ENCODE results near the gene TTC13. TPM values are rescaled to one million over a fixed set of nuclear protein-coding genes. Genes with fewer than 3 reads are reported as not detected.

The TTC13 gene
- total RNA-seq, 1 donor from 2014 or later: 23.8 TPM

GRCh38 chr1:230901671-230902070 lies 77.0 kb downstream of the TTC13 start:
- Mint-ChIP-seq H3K4me1 (peaks cover 4% of the 10 kb centered on the region), H3K27me3 (no peaks in the 10 kb centered on the region), H3K9me3 (no peaks in the 10 kb centered on the region), H3K36me3 (ENCODE audit: low read depth) (peaks cover 11% of the 10 kb centered on the region), H3K27ac (no peak overlapping the region), H3K4me3 (no peak overlapping the region)
- no peak for DNase-seq
- intact Hi-C loops (cut with micrococcal nuclease): no loop called here

DNA sequence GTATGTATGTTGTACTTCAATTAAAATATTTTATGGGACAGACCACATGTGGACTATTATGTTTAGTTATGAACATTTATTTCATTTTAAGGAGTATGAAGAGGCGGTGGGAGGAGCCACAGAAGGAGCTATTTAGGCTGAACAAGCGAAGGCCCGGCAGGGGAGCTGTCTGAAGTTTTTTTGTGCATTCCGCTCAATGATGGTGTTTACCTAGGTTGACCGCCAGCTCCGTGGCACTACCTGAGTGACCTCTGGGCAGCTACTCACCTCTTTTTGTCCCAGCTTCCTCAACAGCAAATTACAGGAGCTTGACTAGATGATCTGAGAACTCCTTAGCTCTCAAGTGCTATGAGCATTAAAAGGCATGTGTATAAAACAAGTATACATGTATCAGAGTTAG lies 77.7 kb downstream of the TTC13 start:
- Mint-ChIP-seq H3K27ac (no peak overlapping the region), H3K4me3 (no peak overlapping the region), H3K36me3 (ENCODE audit: low read depth) (peaks cover 11% of the 10 kb centered on the region), H3K9me3 (no peaks in the 10 kb centered on the region), H3K4me1 (peaks cover 4% of the 10 kb centered on the region), H3K27me3 (no peaks in the 10 kb centered on the region)
- intact Hi-C loops (cut with micrococcal nuclease): no loop called here
- no peak for DNase-seq

DNA sequence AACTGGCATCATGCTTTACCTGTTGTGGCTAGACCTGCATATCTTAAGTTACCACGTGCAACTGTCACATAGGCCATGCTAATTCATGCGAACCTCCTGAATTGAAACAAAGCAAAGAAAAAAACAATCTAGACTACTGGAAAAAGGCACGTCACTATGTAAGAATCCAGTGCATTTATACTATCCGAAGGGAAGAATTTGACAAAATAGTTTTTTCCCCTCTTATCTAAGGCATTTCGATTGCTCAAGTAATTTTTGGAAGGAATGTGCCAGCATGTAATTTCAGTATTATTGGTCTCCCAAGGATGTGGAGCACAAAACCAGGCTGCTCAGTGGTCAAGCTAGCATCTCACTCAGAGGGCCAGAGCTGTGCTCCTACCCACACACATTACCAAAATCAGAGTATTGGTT lies 78.8 kb downstream of the TTC13 start:
- Mint-ChIP-seq H3K27ac (no peak overlapping the region), H3K4me3 (no peak overlapping the region), H3K4me1 (no peaks in the 10 kb centered on the region), H3K27me3 (no peaks in the 10 kb centered on the region), H3K36me3 (ENCODE audit: low read depth) (peaks cover 7% of the 10 kb centered on the region), H3K9me3 (no peaks in the 10 kb centered on the region)
- intact Hi-C loops (cut with micrococcal nuclease): no loop called here
- no peak for DNase-seq

DNA sequence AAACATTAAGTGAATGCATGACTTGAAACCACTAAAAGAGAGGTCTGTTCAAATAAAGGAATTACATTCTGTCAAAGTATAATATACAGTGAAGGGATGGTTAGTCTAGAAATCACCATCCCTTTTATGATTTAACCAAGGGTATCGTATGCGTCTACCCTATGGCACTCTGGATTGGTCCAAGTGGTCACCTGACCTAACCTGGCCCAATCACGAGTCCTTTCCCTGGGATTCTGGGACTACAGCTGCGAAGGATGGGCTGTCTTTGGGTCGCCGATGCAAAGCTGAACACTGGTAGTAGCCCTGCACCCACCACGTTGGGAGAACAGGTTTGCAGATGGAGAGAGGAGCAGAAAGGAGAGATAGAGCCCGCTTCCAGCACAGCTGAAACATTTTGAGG lies 79.9 kb downstream of the TTC13 start:
- no peaks in the 10 kb centered on the region for H3K9me3 Mint-ChIP-seq
- H3K36me3 Mint-ChIP-seq (ENCODE audit: low read depth): peaks cover 3% of the 10 kb centered on the region
- intact Hi-C loops (cut with micrococcal nuclease): no loop called here
- H3K4me3 Mint-ChIP-seq: no peak overlapping the region
- no peaks in the 10 kb centered on the region for H3K4me1 Mint-ChIP-seq
- H3K27ac Mint-ChIP-seq: no peak overlapping the region
- no peaks in the 10 kb centered on the region for H3K27me3 Mint-ChIP-seq
- no peak for DNase-seq

GRCh38 chr1:230898144-230898543 lies 80.5 kb downstream of the TTC13 start:
- no peaks in the 10 kb centered on the region for H3K4me1 Mint-ChIP-seq
- no peak overlapping the region for H3K27ac Mint-ChIP-seq
- H3K36me3 Mint-ChIP-seq (ENCODE audit: low read depth): peaks cover 2% of the 10 kb centered on the region
- H3K9me3 Mint-ChIP-seq: no peaks in the 10 kb centered on the region
- H3K4me3 Mint-ChIP-seq: no peak overlapping the region
- DNase-seq: no peak
- intact Hi-C loops (cut with micrococcal nuclease): no loop called here
- H3K27me3 Mint-ChIP-seq: peaks cover 4% of the 10 kb centered on the region

GRCh38 chr1:230896779-230897178 lies 81.9 kb downstream of the TTC13 start:
- H3K27ac Mint-ChIP-seq: no peak overlapping the region
- no peaks in the 10 kb centered on the region for H3K9me3 Mint-ChIP-seq
- H3K4me1 Mint-ChIP-seq: no peaks in the 10 kb centered on the region
- no peak for DNase-seq
- no peak overlapping the region for H3K4me3 Mint-ChIP-seq
- intact Hi-C loops (cut with micrococcal nuclease): no loop called here
- H3K36me3 Mint-ChIP-seq (ENCODE audit: low read depth): peaks cover 2% of the 10 kb centered on the region
- H3K27me3 Mint-ChIP-seq: peaks cover 10% of the 10 kb centered on the region

DNA sequence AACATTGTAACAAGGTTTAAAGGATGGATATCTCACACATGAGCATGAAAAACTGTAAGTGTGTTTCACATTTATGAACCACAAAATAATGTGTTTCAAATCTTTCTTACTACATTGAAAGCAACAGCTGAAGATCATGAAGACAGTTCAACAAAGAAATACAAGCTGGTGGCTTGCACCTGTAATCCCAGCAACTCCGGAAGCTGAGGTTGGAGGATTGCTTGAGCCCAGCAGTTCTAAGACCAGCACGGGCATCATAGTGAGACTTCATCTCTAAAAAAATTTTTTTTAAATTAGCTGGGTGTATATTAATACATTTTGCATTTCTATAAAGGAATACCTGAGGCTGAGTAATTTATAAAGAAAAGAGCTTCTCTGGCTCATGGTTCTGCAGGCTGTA lies 83.2 kb downstream of the TTC13 start:
- H3K9me3 Mint-ChIP-seq: no peaks in the 10 kb centered on the region
- H3K27ac Mint-ChIP-seq: no peak overlapping the region
- intact Hi-C loops (cut with micrococcal nuclease): no loop called here
- peaks cover 10% of the 10 kb centered on the region for H3K27me3 Mint-ChIP-seq
- no peaks in the 10 kb centered on the region for H3K4me1 Mint-ChIP-seq
- no peak overlapping the region for H3K4me3 Mint-ChIP-seq
- H3K36me3 Mint-ChIP-seq (ENCODE audit: low read depth): no peaks in the 10 kb centered on the region
- no peak for DNase-seq

GRCh38 chr1:230894664-230895063 lies 84.0 kb downstream of the TTC13 start:
- H3K4me1 Mint-ChIP-seq: no peaks in the 10 kb centered on the region

GRCh38 chr1:230894032-230894431 lies 84.6 kb downstream of the TTC13 start:
- Mint-ChIP-seq H3K36me3 (ENCODE audit: low read depth) (no peaks in the 10 kb centered on the region), H3K4me1 (no peaks in the 10 kb centered on the region), H3K4me3 (no peak overlapping the region), H3K27ac (no peak overlapping the region), H3K9me3 (no peaks in the 10 kb centered on the region), H3K27me3 (peaks cover 10% of the 10 kb centered on the region)
- no peak for DNase-seq
- intact Hi-C loops (cut with micrococcal nuclease): no loop called here

More at GRCh38 chr1:230894664-230895063, 84.0 kb downstream of the TTC13 start:
- no peak overlapping the region for H3K4me3 Mint-ChIP-seq
- no peak overlapping the region for H3K27ac Mint-ChIP-seq
- H3K9me3 Mint-ChIP-seq: no peaks in the 10 kb centered on the region
- DNase-seq: no peak
- intact Hi-C loops (cut with micrococcal nuclease): no loop called here
- no peaks in the 10 kb centered on the region for H3K36me3 Mint-ChIP-seq (ENCODE audit: low read depth)
- H3K27me3 Mint-ChIP-seq: peaks cover 10% of the 10 kb centered on the region

- peaks cover 15% of the 10 kb centered on the region for H3K27me3 Mint-ChIP-seq
- DNase-seq: no peak
- intact Hi-C loops (cut with micrococcal nuclease): no loop called here
- H3K4me3 Mint-ChIP-seq: no peak overlapping the region
- no peaks in the 10 kb centered on the region for H3K9me3 Mint-ChIP-seq
- no peaks in the 10 kb centered on the region for H3K36me3 Mint-ChIP-seq (ENCODE audit: low read depth)
- H3K27ac Mint-ChIP-seq: no peak overlapping the region
- no peaks in the 10 kb centered on the region for H3K4me1 Mint-ChIP-seq
Observed at GRCh38 chr1:230892018-230892491, 86.6 kb downstream of the TTC13 start.

GRCh38 chr1:230891413-230891812 lies 87.2 kb downstream of the TTC13 start:
- Mint-ChIP-seq H3K27me3 (peaks cover 15% of the 10 kb centered on the region), H3K36me3 (ENCODE audit: low read depth) (no peaks in the 10 kb centered on the region), H3K4me1 (no peaks in the 10 kb centered on the region), H3K9me3 (no peaks in the 10 kb centered on the region), H3K4me3 (no peak overlapping the region), H3K27ac (no peak overlapping the region)
- intact Hi-C loops (cut with micrococcal nuclease): no loop called here
- DNase-seq: no peak

DNA sequence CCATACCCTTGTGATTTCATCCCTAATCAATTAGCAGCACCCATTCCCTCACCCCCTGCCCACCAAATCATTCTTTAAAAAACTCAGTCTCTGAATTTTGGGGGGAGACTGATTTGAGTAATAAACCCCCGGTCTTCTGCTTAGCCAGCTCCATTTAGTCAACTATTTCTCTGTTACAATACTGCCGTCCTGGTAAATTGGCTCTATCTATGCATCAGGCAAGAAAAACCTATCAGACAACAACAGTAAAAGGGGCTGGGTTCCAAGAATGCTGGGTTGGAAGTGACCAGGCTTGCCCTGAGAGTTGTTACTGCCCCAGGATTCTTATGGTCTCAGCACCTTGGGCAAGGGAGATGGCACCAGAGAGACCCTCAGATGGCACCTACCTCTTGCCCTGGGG lies 94.0 kb downstream of the TTC13 start:
- intact Hi-C loops (cut with micrococcal nuclease): no loop called here
- peaks cover 29% of the 10 kb centered on the region for H3K27me3 Mint-ChIP-seq
- no peak overlapping the region for H3K4me3 Mint-ChIP-seq
- no peak overlapping the region for H3K27ac Mint-ChIP-seq
- no peak for DNase-seq
- no peaks in the 10 kb centered on the region for H3K36me3 Mint-ChIP-seq (ENCODE audit: low read depth)
- H3K9me3 Mint-ChIP-seq: peaks cover 3% of the 10 kb centered on the region
- no peaks in the 10 kb centered on the region for H3K4me1 Mint-ChIP-seq

- DNase-seq: no peak
- no peaks in the 10 kb centered on the region for H3K4me1 Mint-ChIP-seq
- H3K9me3 Mint-ChIP-seq: peaks cover 3% of the 10 kb centered on the region
- no peaks in the 10 kb centered on the region for H3K36me3 Mint-ChIP-seq (ENCODE audit: low read depth)
- H3K27ac Mint-ChIP-seq: no peak overlapping the region
- H3K27me3 Mint-ChIP-seq: peaks cover 32% of the 10 kb centered on the region
- intact Hi-C loops (cut with micrococcal nuclease): no loop called here
- no peak overlapping the region for H3K4me3 Mint-ChIP-seq
Observed at GRCh38 chr1:230883967-230884366, 94.7 kb downstream of the TTC13 start.

GRCh38 chr1:230879778-230880177 lies 98.9 kb downstream of the TTC13 start:
- H3K4me3 Mint-ChIP-seq: no peak overlapping the region
- no peaks in the 10 kb centered on the region for H3K9me3 Mint-ChIP-seq
- H3K4me1 Mint-ChIP-seq: no peaks in the 10 kb centered on the region
- intact Hi-C loops (cut with micrococcal nuclease): no loop called here
- no peaks in the 10 kb centered on the region for H3K36me3 Mint-ChIP-seq (ENCODE audit: low read depth)
- peaks cover 40% of the 10 kb centered on the region for H3K27me3 Mint-ChIP-seq
- H3K27ac Mint-ChIP-seq: no peak overlapping the region
- no peak for DNase-seq

GRCh38 chr1:230878591-230878990 lies 100.1 kb downstream of the TTC13 start:
- Mint-ChIP-seq H3K36me3 (ENCODE audit: low read depth) (no peaks in the 10 kb centered on the region), H3K27me3 (peaks cover 40% of the 10 kb centered on the region), H3K27ac (no peak overlapping the region), H3K4me3 (no peak overlapping the region), H3K4me1 (no peaks in the 10 kb centered on the region), H3K9me3 (no peaks in the 10 kb centered on the region)
- intact Hi-C loops (cut with micrococcal nuclease): no loop called here
- no peak for DNase-seq

Measured in activated CD4-positive, alpha-beta T cell treated with anti-CD3 and anti-CD28 coated beads, Interleukin-2, amount 10 ng/mL, durations not matched to agents 24 days and 14 days (primary cell).